ENCODE measurements around the gene KIF22.

- TF ChIP-seq CTCF (IDR thresholded peaks at IDR 0.05), result no peak
- TF ChIP-seq POLR2A (IDR thresholded peaks at IDR 0.05), result no peak
Measured at GRCh38 chr16:29791845-29792807, 1.6 kb downstream of the KIF22 start.
